Thyroid gland (tissue), 4 donors: ENCODE data around the gene PKP4.

Experiments used
- POLR2A ChIP-seq, 2 donors: fragments of 450-650 bp; IDR thresholded peaks; one replicate each; pipeline ENCODE4 v1.6.1; 2017; ENCODE audit warnings: antibody characterized with exemption in 2 of 2, mild to moderate bottlenecking in 2 of 2, moderate library complexity in 1 of 2
- TF ChIP-seq, protein P1 (sequence below), 6 experiments: fragments of 200-600 bp in 3 of 6; fragments of 450-650 bp in 3 of 6; sonication (generic) in 3 of 6; IDR thresholded peaks; one replicate each; pipeline ENCODE4 v1.5.1; 2016 to 2019; ENCODE audit warnings: antibody characterized with exemption in 6 of 6, mild to moderate bottlenecking in 2 of 6, inconsistent platforms in 1 of 6, moderate library complexity in 1 of 6

DNA sequence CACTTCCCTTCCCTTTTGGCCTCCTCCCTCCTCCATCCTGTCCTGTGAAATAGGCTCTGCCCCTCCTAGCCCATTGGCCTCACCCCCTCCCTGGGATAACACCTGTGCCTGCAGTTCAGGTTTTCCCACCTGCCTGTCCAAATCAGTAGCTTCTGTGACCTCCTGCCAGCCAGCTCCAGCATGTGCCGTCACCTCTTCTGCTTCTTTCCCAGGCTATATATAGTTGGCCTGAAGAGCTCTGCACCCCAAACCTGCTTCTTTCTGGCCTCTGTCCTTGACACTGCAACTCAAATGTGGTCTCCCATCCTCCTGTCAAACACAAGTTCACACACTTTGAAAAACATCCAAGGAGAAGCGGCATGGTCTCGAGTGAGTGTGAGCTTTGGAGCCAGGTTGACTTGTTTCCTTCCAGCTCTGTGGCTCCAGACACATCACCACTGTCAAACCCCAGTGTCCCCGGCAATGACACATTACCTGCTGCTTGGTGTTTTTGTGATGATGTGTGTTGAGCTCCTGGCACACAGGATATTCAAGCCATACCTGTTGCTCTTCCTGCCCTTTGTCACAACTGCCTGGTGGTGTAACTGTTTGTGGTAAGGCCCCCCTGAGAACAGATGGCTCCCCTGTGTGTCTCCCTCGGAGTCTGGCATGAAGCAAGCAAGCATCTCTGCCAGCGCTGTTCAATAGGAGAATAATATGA is 194.8 kb downstream of the PKP4 start:
- TF ChIP-seq, protein P1, sequence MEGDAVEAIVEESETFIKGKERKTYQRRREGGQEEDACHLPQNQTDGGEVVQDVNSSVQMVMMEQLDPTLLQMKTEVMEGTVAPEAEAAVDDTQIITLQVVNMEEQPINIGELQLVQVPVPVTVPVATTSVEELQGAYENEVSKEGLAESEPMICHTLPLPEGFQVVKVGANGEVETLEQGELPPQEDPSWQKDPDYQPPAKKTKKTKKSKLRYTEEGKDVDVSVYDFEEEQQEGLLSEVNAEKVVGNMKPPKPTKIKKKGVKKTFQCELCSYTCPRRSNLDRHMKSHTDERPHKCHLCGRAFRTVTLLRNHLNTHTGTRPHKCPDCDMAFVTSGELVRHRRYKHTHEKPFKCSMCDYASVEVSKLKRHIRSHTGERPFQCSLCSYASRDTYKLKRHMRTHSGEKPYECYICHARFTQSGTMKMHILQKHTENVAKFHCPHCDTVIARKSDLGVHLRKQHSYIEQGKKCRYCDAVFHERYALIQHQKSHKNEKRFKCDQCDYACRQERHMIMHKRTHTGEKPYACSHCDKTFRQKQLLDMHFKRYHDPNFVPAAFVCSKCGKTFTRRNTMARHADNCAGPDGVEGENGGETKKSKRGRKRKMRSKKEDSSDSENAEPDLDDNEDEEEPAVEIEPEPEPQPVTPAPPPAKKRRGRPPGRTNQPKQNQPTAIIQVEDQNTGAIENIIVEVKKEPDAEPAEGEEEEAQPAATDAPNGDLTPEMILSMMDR (IDR thresholded peaks at IDR 0.05) = no peak
- TF ChIP-seq POLR2A (IDR thresholded peaks at IDR 0.05) = no peak
